ENCODE data around the gene UBE2L3.
A peak's percentile ranks its signal among the peaks of the same experiment; 100 is the strongest.

UBE2L3 gene

DNA sequence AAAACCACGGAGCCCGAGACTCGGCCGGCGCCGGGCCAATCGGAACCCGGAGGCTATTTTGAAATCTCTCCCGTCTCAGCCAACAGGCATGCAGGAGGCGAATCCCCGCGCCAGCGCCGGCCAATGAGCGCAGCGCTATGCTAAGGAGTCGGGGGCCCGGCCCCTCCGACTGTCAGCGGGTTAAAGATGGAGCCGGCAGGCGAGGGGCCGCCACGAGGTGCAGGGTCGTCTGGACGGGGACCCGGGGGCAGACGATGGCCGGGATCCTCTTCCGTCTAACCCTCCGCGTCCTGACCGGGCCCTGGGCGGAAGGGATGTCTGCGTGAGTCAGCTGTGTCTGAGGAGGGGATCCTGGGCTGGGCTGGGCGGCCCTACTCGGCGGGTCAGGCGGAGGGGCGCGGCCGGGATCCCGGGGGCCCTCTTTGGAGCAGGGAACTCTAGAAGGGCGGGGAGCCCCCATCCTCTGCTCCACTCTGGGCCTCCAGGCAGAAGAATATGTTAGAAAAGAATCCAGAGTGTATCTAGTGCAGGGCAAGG, 84.6 kb downstream of the UBE2L3 start (continued):
- 0 out of 2 replicates have a peak, but pooled peaks have one; percentile 39 for TF ChIP-seq ZNF391 (tag by site-specific recombination; IDR thresholded peaks at IDR 0.05; ENCODE audit: borderline replicate concordance, low read depth)
- TF ChIP-seq ZNF138 (tag by site-specific recombination; IDR thresholded peaks at IDR 0.05; ENCODE audit: borderline replicate concordance), result no peak
- TF ChIP-seq ZNF660 (tag by site-specific recombination; IDR thresholded peaks at IDR 0.05), result no peak
- TF ChIP-seq ZFP37 (tag by site-specific recombination; IDR thresholded peaks at IDR 0.05), result no peak
- peak; percentile 56; the same call in 1 of the 2 replicates for TF ChIP-seq SP7 (tag by site-specific recombination; IDR thresholded peaks at IDR 0.05)
- no peak for TF ChIP-seq ZNF776 (tag by site-specific recombination; IDR thresholded peaks at IDR 0.05; ENCODE audit: borderline replicate concordance)
- peak; percentile 68; the same call in 1 of the 2 replicates for TF ChIP-seq ZNF777 (tag by site-specific recombination; IDR thresholded peaks at IDR 0.05; ENCODE audit: borderline replicate concordance)
- peak; percentile 90 for TF ChIP-seq ZBTB7A (tag by site-specific recombination; IDR thresholded peaks at IDR 0.05; ENCODE audit: low read depth)
- peak; percentile 88 for TF ChIP-seq KLF10 (tag by site-specific recombination; IDR thresholded peaks at IDR 0.05)
- TF ChIP-seq, protein P1, sequence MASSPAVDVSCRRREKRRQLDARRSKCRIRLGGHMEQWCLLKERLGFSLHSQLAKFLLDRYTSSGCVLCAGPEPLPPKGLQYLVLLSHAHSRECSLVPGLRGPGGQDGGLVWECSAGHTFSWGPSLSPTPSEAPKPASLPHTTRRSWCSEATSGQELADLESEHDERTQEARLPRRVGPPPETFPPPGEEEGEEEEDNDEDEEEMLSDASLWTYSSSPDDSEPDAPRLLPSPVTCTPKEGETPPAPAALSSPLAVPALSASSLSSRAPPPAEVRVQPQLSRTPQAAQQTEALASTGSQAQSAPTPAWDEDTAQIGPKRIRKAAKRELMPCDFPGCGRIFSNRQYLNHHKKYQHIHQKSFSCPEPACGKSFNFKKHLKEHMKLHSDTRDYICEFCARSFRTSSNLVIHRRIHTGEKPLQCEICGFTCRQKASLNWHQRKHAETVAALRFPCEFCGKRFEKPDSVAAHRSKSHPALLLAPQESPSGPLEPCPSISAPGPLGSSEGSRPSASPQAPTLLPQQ (tag by site-specific recombination; IDR thresholded peaks at IDR 0.05), result peak; percentile 77
- TF ChIP-seq ZNF335 (tag by site-specific recombination; conservative IDR thresholded peaks at IDR 0.05), result peak; percentile 80
- TF ChIP-seq ZNF624 (tag by site-specific recombination; IDR thresholded peaks at IDR 0.05), result no peak
- TF ChIP-seq, protein P2, sequence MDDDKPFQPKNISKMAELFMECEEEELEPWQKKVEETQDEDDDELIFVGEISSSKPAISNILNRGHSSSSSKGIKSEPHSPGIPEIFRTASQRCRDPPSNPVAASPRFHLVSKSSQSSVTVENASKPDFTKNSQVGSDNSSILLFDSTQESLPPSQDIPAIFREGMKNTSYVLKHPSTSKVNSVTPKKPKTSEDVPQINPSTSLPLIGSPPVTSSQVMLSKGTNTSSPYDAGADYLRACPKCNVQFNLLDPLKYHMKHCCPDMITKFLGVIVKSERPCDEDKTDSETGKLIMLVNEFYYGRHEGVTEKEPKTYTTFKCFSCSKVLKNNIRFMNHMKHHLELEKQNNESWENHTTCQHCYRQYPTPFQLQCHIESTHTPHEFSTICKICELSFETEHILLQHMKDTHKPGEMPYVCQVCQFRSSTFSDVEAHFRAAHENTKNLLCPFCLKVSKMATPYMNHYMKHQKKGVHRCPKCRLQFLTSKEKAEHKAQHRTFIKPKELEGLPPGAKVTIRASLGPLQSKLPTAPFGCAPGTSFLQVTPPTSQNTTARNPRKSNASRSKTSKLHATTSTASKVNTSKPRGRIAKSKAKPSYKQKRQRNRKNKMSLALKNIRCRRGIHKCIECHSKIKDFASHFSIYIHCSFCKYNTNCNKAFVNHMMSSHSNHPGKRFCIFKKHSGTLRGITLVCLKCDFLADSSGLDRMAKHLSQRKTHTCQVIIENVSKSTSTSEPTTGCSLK (tag by site-specific recombination; IDR thresholded peaks at IDR 0.05), result no peak
- TF ChIP-seq, protein P3, sequence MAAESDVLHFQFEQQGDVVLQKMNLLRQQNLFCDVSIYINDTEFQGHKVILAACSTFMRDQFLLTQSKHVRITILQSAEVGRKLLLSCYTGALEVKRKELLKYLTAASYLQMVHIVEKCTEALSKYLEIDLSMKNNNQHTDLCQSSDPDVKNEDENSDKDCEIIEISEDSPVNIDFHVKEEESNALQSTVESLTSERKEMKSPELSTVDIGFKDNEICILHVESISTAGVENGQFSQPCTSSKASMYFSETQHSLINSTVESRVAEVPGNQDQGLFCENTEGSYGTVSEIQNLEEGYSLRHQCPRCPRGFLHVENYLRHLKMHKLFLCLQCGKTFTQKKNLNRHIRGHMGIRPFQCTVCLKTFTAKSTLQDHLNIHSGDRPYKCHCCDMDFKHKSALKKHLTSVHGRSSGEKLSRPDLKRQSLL (tag by site-specific recombination; IDR thresholded peaks at IDR 0.05), result 0 out of 2 replicates have a peak, but pooled peaks have one; percentile 17
- TF ChIP-seq KLF16 (tag by site-specific recombination; IDR thresholded peaks at IDR 0.05), result peak; percentile 81
- TF ChIP-seq ZNF423 (tag by site-specific recombination; IDR thresholded peaks at IDR 0.05), result no peak
- TF ChIP-seq OSR2 (tag by site-specific recombination; IDR thresholded peaks at IDR 0.05), result no peak
- TF ChIP-seq, protein P4, sequence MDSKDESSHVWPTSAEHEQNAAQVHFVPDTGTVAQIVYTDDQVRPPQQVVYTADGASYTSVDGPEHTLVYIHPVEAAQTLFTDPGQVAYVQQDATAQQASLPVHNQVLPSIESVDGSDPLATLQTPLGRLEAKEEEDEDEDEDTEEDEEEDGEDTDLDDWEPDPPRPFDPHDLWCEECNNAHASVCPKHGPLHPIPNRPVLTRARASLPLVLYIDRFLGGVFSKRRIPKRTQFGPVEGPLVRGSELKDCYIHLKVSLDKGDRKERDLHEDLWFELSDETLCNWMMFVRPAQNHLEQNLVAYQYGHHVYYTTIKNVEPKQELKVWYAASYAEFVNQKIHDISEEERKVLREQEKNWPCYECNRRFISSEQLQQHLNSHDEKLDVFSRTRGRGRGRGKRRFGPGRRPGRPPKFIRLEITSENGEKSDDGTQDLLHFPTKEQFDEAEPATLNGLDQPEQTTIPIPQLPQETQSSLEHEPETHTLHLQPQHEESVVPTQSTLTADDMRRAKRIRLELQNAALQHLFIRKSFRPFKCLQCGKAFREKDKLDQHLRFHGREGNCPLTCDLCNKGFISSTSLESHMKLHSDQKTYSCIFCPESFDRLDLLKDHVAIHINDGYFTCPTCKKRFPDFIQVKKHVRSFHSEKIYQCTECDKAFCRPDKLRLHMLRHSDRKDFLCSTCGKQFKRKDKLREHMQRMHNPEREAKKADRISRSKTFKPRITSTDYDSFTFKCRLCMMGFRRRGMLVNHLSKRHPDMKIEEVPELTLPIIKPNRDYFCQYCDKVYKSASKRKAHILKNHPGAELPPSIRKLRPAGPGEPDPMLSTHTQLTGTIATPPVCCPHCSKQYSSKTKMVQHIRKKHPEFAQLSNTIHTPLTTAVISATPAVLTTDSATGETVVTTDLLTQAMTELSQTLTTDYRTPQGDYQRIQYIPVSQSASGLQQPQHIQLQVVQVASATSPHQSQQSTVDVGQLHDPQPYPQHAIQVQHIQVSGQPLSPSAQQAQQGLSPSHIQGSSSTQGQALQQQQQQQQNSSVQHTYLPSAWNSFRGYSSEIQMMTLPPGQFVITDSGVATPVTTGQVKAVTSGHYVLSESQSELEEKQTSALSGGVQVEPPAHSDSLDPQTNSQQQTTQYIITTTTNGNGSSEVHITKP (tag by site-specific recombination; IDR thresholded peaks at IDR 0.05), result peak; percentile 76
- TF ChIP-seq ZNF596 (tag by site-specific recombination; IDR thresholded peaks at IDR 0.05), result no peak
- TF ChIP-seq ZNF501 (tag by site-specific recombination; IDR thresholded peaks at IDR 0.05), result 0 out of 2 replicates have a peak, but pooled peaks have one; percentile 22
- TF ChIP-seq ZBTB8A (tag by site-specific recombination; IDR thresholded peaks at IDR 0.05), result 0 out of 2 replicates have a peak, but pooled peaks have one; percentile 70
- TF ChIP-seq ZNF529 (tag by site-specific recombination; IDR thresholded peaks at IDR 0.05; ENCODE audit: insufficient replicate concordance), result no peak
- no peak for TF ChIP-seq ZEB2 (tag by site-specific recombination; IDR thresholded peaks at IDR 0.05)
- TF ChIP-seq ZNF561 (tag by site-specific recombination; IDR thresholded peaks at IDR 0.05; ENCODE audit: borderline replicate concordance), result no peak
- TF ChIP-seq, protein P5, sequence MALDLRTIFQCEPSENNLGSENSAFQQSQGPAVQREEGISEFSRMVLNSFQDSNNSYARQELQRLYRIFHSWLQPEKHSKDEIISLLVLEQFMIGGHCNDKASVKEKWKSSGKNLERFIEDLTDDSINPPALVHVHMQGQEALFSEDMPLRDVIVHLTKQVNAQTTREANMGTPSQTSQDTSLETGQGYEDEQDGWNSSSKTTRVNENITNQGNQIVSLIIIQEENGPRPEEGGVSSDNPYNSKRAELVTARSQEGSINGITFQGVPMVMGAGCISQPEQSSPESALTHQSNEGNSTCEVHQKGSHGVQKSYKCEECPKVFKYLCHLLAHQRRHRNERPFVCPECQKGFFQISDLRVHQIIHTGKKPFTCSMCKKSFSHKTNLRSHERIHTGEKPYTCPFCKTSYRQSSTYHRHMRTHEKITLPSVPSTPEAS (tag by site-specific recombination; IDR thresholded peaks at IDR 0.05), result no peak
- TF ChIP-seq ZNF140 (tag by site-specific recombination; IDR thresholded peaks at IDR 0.05), result no peak
- peak; percentile 85 for TF ChIP-seq KLF1 (tag by site-specific recombination; IDR thresholded peaks at IDR 0.05)
- peak; percentile 60; the same call in 1 of the 2 replicates for TF ChIP-seq BCL11B (tag by site-specific recombination; IDR thresholded peaks at IDR 0.05; ENCODE audit: low read depth)
- peak; percentile 86; the same call in 1 of the 2 replicates for TF ChIP-seq KLF8 (tag by site-specific recombination; IDR thresholded peaks at IDR 0.05)
- TF ChIP-seq, protein P6, sequence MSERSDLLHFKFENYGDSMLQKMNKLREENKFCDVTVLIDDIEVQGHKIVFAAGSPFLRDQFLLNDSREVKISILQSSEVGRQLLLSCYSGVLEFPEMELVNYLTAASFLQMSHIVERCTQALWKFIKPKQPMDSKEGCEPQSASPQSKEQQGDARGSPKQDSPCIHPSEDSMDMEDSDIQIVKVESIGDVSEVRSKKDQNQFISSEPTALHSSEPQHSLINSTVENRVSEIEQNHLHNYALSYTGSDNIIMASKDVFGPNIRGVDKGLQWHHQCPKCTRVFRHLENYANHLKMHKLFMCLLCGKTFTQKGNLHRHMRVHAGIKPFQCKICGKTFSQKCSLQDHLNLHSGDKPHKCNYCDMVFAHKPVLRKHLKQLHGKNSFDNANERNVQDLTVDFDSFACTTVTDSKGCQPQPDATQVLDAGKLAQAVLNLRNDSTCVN (tag by site-specific recombination; optimal IDR thresholded peaks at IDR 0.05), result peak; percentile 33

Data from HEK293 (cell line).